ENCODE measurements around the gene CELF3.

The CELF3 gene

GRCh38 chr1:151720554-151720953 is 4.0 kb upstream of the CELF3 start:
- no peak for DNase-seq

DNA sequence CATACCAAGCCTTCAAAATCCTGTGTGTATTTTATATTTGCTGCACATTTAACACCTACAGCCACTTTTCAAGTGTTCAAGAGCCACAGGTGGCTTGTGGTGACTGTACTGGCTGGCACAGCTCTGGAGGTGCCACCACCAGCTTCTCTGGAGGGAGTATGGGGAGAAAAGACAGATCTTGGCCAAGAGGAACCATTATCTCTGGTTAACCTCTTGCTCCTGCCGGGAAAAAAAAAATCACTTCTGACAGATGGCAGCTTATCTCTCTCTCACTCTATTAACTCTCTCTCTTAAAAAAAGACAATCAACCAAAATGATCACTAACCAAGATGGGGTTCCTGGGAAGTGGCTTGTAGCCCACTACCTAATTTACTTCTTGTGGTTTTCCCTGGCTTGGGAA is 3.5 kb upstream of the CELF3 start:
- DNase-seq, result no peak

DNA sequence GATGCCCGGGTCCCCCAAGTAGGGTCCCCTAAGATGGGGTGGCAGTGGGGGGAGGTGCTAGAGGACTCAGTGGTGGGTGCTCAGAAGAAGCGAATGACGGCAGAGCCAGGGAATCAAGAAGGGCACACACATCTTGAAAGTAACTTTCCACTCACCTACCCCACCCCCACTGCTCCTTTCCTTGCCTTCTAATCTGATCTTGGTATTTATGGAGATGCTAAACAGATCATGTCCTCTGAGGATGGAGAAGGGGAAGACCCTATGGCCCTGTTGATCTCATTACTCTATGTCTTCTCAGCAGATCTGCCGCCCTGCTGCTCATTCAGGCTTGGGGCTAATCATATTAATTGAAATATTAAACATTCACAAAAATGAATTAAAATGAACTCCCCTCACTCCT is 2.1 kb upstream of the CELF3 start:
- no peak for DNase-seq

DNA sequence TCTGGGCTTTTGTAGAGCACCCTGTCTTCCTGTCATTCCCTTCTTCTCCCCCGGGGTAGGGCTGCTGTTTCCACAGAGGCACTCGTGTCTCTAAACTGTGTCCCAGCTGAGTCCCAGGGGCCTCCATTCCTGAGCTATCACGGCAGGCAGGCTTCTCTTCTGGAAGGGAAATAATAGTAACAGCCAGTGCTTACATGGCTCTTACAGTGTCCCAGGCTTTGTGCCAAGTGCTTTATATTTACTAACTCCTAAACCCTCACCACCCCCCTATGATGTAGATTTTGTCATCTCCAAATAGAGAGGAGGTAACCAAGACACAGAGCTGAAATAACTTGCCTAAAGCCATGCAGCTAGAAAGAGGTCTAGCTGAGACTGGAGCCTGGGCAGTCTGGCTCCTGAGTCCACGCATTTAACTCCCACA is 1.4 kb upstream of the CELF3 start:
- no peak for DNase-seq

DNA sequence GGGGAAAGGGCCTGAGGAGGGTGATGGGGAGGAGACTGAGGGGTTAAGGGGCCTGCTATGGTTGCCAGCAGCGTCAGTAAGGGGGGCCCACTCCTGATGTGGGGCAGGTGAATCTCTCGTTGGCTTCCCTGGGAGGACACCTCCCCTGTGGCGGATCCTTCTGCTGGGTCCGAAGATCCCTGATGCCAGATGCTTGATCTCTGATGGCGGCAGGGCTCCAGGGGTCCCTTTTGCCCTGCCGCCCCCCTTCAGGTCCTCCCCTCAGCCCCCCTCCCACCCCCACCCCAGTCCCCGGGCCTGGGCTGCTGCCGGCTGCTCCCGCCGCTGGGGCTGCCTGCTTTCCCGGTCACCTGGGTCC is 219 bp downstream of the CELF3 start:
- no peak for DNase-seq

GRCh38 chr1:151715726-151716404 is 738 bp downstream of the CELF3 start:
- DNase-seq, result no peak

GRCh38 chr1:151714820-151715725 is 1.5 kb downstream of the CELF3 start:
- DNase-seq, result no peak

DNA sequence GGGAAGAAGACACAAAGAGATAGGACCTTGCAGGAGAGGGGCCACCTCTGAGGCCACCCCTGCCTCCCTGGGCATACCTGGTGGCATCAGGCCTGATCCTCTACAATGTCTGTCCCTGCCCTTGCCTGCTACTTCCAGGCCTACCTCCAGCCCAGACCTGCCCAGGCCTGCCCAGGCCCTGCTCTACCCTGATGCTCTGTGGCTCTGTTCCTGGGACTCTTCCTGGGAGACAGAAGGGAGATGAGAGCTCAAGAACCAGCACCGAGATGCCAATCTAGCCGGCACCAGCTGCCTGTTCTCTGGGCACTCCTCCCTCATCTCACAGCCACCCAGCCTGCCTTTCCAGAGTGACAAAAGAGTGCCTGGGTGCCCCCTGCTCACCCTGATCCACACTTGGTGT is 2.7 kb downstream of the CELF3 start:
- DNase-seq, result no peak

- DNase-seq, result no peak
These were observed 3.6 kb downstream of the CELF3 start for GRCh38 chr1:151713044-151713443.

GRCh38 chr1:151711951-151712350 is 4.7 kb downstream of the CELF3 start:
- no peak for DNase-seq

DNA sequence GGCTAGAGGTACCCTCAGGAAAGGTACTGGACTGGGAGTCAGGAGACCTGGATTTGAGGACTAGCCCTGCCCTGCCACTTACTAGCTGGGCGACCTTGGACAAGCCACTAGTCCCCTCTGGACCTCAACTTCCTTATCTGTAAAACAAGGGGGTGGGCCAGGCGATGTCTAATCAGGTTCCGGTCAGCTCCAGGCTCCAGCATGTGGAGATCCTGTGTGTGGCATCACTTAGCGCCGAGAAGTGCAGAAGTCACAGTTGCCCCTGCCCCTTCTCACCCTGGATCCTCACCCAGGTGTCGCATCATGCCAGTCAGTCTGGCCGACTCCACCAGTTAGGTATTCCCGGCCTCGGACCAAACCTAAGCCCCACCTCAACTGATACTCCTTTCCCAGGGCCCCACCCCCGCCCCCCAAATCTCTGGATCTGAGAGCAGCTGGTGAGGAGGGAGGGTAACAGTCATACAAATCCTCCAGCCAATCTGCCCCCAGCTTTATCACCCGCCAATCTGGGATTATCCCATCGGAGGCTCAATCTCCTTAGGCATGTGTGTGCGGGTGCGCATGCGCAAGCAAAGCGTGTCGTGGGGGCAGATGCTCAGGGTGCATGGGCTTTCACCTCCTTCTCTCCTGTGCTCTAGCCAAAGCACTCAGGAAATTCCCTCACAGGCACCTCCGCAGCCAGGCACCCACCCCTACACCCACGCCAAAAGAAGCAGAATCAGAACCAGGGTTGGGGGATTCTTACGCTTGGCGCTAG is 5.4 kb downstream of the CELF3 start:
- no peak for DNase-seq

GRCh38 chr1:151710187-151710840 is 6.3 kb downstream of the CELF3 start:
- peak; percentile 27 for DNase-seq

DNA sequence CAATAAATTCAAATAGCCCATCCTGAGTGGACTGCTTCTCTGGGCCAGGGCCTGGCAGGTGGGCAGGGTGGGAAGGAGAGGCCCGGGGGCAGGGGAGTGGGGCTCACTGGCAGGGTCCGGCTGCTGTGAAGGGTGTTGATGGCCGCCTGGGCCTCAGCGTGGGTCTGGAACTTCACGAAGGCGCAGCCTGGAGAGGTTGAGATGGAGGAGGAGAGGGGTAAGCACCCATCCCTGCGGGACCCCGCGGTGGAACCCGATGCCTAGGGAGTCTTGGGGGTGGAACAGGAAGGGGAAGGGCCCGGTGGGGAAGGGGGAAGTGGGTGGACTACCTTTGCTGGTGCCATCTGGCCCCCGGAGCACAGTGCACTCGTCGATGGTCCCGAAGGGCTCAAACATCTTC is 7.7 kb downstream of the CELF3 start:
- DNase-seq, result no peak

DNA sequence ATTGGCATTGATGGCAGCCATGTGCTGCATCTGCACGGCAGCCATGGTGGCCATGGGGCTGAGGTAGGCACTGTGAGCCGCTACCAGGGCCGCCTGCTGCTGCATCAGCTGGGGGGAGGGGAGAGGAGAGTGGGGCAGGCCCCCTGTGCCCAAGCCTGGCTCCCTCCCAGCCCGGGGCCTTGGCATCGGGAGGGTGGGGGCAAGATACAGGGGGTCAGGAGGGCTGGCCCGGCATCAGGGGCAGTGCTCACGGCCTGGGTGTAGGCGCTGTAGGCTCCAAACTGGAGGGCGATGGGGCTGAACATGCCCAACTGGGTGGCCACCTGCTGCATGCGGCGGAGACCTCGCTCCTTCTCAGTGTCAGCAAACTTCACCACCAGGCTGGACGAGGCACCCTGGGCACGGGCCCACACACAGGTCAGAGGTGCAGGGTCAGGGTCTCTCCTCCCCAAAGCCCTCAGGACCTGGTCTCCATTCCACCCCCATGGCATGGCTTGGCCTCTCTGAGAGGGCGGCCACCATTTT is 9.0 kb downstream of the CELF3 start:
- no peak for DNase-seq

DNA sequence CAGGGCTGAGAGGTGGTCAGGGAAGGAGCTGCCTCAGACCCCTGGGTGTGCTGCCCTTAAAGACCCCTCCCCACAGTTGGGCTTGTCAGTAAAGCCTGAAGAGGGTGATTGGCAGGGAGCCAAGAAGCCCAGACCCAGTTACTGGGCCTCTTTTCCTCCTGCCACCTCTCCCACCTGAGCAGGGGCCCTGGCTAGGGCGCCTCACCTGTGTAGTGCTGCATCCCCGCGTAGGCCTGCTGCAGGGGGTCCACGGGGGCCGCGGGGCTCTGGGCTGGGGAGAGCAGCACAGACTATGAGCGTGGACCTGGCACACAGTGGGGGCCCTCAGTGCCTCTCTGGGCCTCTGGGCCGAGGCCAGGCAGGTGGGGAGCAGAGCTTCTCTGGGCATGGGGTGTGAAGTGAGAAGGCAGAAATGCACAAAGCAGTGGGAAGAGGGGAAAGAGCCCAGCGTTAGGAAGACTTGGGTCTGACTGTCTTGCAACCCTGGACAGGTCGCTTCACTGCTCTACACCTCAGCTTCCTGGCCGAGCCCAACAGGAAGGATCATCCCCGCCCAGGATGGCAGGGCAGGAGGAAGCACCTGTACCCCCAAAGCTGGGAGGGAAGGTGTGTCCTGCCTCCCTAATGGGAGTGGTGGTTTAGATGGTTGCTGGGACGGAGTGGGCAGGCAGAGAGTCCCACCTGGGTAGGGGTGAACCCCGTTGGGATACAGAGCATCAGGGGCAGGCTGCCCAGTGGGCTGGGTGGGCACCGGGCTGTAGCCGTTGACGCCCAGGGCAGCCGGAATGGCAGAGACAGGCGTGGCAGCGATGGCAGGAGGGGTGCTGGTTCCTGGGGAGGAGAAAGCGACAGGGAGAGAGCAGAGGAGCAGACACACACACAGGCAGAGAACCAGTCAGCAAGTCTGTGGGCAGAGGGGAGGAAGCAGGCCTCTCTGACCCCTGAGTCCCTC is 9.9 kb downstream of the CELF3 start:
- no peak for DNase-seq

DNA sequence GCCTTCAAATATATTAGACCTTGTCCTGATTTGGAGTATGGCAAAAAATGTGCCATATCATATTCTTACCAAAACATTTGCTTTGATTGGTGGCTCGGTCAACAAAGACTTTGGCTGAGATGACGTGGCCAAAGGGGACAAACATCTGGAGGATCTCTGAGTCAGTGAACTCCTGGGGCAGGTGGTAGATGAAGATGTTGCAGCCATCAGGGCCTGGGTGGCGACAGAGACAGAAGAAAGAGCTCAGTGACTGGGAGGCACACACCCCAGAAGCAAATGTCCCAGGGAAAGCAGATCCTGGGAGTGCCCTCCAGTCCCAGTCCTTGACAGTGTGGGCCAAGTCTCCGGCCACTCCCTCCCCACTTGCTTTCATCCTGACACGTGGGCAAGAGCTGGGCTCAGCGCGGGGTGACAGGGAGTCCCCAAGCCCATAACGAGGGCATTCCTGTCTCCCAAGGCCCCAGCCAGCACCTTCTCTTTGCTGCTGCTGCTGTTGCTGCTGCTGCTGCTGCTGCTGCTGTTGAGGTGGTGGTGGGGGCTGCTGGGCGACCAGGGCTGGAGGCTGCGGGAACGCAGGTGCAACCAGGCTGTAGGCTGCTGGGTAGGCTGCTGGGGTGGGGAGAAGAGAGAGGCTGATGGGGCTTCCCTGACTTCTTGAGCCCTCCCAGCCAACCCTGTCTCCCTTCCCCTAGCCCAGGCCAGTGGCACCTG is 10.7 kb downstream of the CELF3 start:
- no peak for DNase-seq

DNA sequence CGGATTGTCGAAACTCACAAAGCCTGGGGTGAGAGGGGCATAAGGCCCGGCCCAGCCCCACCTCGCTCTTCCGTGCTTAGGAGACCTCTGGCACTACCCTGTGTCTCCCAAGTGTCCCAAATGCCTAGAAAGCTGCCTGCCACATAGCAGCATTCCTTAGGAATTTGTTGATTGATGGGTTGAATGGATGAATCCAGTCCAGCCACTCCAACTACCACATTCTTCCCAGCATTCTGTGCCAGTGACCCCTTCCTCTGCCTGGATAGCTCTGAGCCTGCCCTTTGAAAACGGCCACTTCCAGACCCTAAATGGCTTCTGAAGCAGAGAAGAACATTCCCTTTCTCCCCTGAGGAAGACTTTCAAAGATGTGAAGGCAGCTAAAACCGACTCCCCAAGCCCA is 11.5 kb downstream of the CELF3 start:
- no peak for DNase-seq

- no peak for DNase-seq
These were observed 12.4 kb downstream of the CELF3 start for GRCh38 chr1:151704246-151704645.

DNA sequence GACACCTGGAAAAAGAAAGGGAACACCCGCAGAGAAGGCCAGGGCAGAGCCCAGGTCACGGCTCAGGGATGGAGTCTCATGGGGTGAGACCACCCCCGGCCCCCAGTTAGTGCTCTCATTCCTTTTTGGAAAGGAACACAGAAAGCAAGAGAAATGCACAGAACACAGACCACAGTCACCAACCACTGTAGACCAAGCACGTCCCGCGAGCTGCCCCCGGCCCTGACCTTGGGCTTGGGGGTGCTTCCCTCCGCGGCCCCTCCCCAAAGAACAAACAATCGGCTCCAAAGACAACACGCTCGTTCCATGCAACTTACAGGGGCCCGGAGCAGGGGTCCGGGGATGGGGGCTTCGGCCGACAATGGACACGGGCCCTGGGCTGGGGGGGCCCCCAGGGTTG is 12.8 kb downstream of the CELF3 start:
- no peak for DNase-seq

GRCh38 chr1:151702936-151703335 is 13.7 kb downstream of the CELF3 start:
- DNase-seq, result no peak

DNA sequence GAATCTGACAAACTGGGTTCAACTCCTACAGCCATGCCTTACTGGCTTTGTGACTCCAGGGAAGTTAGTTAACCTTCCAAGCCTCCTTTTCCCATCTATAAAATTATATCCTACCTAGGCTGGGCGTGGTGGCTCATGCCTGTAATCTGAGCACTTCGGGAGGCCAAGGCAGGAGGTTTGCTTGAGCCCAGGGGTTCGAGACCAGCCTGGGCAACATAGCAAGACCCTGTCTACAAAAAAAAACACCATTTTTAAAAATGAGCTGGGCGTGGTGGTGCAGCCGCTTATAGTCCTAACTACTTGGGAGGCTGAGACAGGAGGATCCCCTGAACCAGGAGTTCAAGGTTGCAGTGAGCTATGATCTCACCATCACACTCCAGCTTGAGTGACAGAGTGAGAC is 15.1 kb downstream of the CELF3 start:
- DNase-seq, result no peak
